ENCODE results near the gene IDI1. TPM values are rescaled to one million over a fixed set of nuclear protein-coding genes. Genes with fewer than 3 reads are reported as not detected.

IDI1 gene
- total and polyA plus RNA-seq, 2 of the 13 experiments (the other 11 are each of a cell fraction or from before 2014, with no cell fraction given), result 44.4 to 145 TPM

GRCh38 chr10:1048349-1048731 is 579 bp downstream of the IDI1 start (continued):
- no peak for TF ChIP-seq ZBTB1 (CRISPR knock-in tag; IDR thresholded peaks at IDR 0.05; ENCODE audit: borderline replicate concordance)
- no peak for TF ChIP-seq ZNF629 (CRISPR knock-in tag; conservative IDR thresholded peaks at IDR 0.05)
- 0 out of 2 replicates have a peak, but pooled peaks have one; percentile 48 for TF ChIP-seq ZNF703 (CRISPR knock-in tag; IDR thresholded peaks at IDR 0.05; ENCODE audit: borderline replicate concordance)
- no peak for TF ChIP-seq SMAD1 (CRISPR knock-in tag; IDR thresholded peaks at IDR 0.05; ENCODE audit: borderline replicate concordance, low read depth)
- no peak for TF ChIP-seq ZNF614 (CRISPR knock-in tag; IDR thresholded peaks at IDR 0.05; ENCODE audit: borderline replicate concordance)
- TF ChIP-seq ZNF777 (CRISPR knock-in tag; IDR thresholded peaks at IDR 0.05), result no peak
- 0 out of 2 replicates have a peak, but pooled peaks have one; percentile 22 for TF ChIP-seq ATF5 (CRISPR knock-in tag; IDR thresholded peaks at IDR 0.05; ENCODE audit: low read depth)
- no peak; the same call in 1 of the 2 replicates for TF ChIP-seq NR2F2 (IDR thresholded peaks at IDR 0.05; ENCODE audit: borderline replicate concordance, low read depth)
- no peak for TF ChIP-seq NKX3-1 (CRISPR knock-in tag; IDR thresholded peaks at IDR 0.05)
- no peak for TF ChIP-seq TARDBP (CRISPR knock-in tag; IDR thresholded peaks at IDR 0.05)
- no peak for TF ChIP-seq SIX1 (CRISPR knock-in tag; IDR thresholded peaks at IDR 0.05; ENCODE audit: borderline replicate concordance)
- 0 out of 2 replicates have a peak, but pooled peaks have one; percentile 53 for TF ChIP-seq REXO4 (CRISPR knock-in tag; IDR thresholded peaks at IDR 0.05; ENCODE audit: borderline replicate concordance)
- TF ChIP-seq ZNF34 (CRISPR knock-in tag; IDR thresholded peaks at IDR 0.05; ENCODE audit: borderline replicate concordance), result no peak
- no peak for TF ChIP-seq KAT8 (CRISPR knock-in tag; IDR thresholded peaks at IDR 0.05)
- TF ChIP-seq HIVEP1 (CRISPR knock-in tag; IDR thresholded peaks at IDR 0.05), result 0 out of 2 replicates have a peak, but pooled peaks have one; percentile 19
- no peak for TF ChIP-seq ZNF230 (CRISPR knock-in tag; IDR thresholded peaks at IDR 0.05)
- TF ChIP-seq RFX3 (CRISPR knock-in tag; IDR thresholded peaks at IDR 0.05), result no peak
- TF ChIP-seq SP5 (CRISPR knock-in tag; IDR thresholded peaks at IDR 0.05; ENCODE audit: borderline replicate concordance, low read depth), result no peak
- no peak for TF ChIP-seq ZMAT5 (CRISPR knock-in tag; IDR thresholded peaks at IDR 0.05; ENCODE audit: borderline replicate concordance, low read depth)
- TF ChIP-seq ZFP82 (CRISPR knock-in tag; IDR thresholded peaks at IDR 0.05; ENCODE audit: borderline replicate concordance), result peak; percentile 54; the same call in 1 of the 2 replicates
- TF ChIP-seq ZFP36L2 (CRISPR knock-in tag; IDR thresholded peaks at IDR 0.05), result no peak
- TF ChIP-seq ZNF773 (CRISPR knock-in tag; IDR thresholded peaks at IDR 0.05; ENCODE audit: borderline replicate concordance), result no peak
- no peak for TF ChIP-seq SP1 (IDR thresholded peaks at IDR 0.05)
- TF ChIP-seq SP1 (CRISPR knock-in tag; IDR thresholded peaks at IDR 0.05), result no peak
- TF ChIP-seq AHDC1 (CRISPR knock-in tag; IDR thresholded peaks at IDR 0.05; ENCODE audit: borderline replicate concordance), result no peak
- TF ChIP-seq HOXA5 (CRISPR knock-in tag; IDR thresholded peaks at IDR 0.05), result no peak
- TF ChIP-seq KDM1A (CRISPR knock-in tag; IDR thresholded peaks at IDR 0.05), result no peak
